ENCODE results near the gene MSL1. TPM values are rescaled to one million over a fixed set of nuclear protein-coding genes. Genes with fewer than 3 reads are reported as not detected.
A peak's percentile ranks its signal among the peaks of the same experiment; 100 is the strongest.

MSL1 gene
- total RNA-seq, 2 donors from 2014 or later = 77.0 to 81.0 TPM

- peaks cover 20% of the 10 kb centered on the region for H3K36me3 ChIP-seq
- no peaks in the 10 kb centered on the region for H3K27me3 ChIP-seq
- H3K4me1 ChIP-seq = peaks cover 40% of the 10 kb centered on the region
- H3K9ac ChIP-seq (ENCODE audit: low read depth in 2 of 2, low read length in 2 of 2) = peak overlapping the region; percentile 60 to 70
- H3K9me3 ChIP-seq = no peaks in the 10 kb centered on the region
- TF ChIP-seq CTCF (IDR thresholded peaks at IDR 0.05) = no peak
- peak overlapping the region; percentile 93 for H3K27ac ChIP-seq
- peak; percentile 89 for DNase-seq
- intact Hi-C loops (cut with DNase I) = loop anchor here (5.0 kb wide), 1 partner anchor 36 kb away; the partner anchor contains the start of gene THRA
- H3K4me3 ChIP-seq = peak overlapping the region; percentile 14
Observed at GRCh38 chr17:40097931-40098845, 23.6 kb upstream of the MSL1 start.

GRCh38 chr17:40098846-40099618 lies 22.7 kb upstream of the MSL1 start:
- H3K27me3 ChIP-seq = no peaks in the 10 kb centered on the region
- peak overlapping the region; percentile 73 for H3K4me3 ChIP-seq
- H3K36me3 ChIP-seq = peaks cover 15% of the 10 kb centered on the region
- H3K4me1 ChIP-seq = peaks cover 48% of the 10 kb centered on the region
- no peak for TF ChIP-seq CTCF (IDR thresholded peaks at IDR 0.05)
- peak; percentile 100 for DNase-seq
- peak overlapping the region; percentile 94 for H3K27ac ChIP-seq
- peak overlapping the region; percentile 95 to 100 for H3K9ac ChIP-seq (ENCODE audit: low read depth in 2 of 2, low read length in 2 of 2)
- H3K9me3 ChIP-seq = no peaks in the 10 kb centered on the region
- intact Hi-C loops (cut with DNase I) = loop anchor here (5.0 kb wide), 1 partner anchor 37 kb away; the partner anchor contains the start of gene THRA

- no peak for DNase-seq
- H3K27me3 ChIP-seq = no peaks in the 10 kb centered on the region
Observed at GRCh38 chr17:40099619-40100418, 22.0 kb upstream of the MSL1 start.

GRCh38 chr17:40100419-40100668 lies 21.4 kb upstream of the MSL1 start, which contains the start of gene NR1D1:
NR1D1 (minus strand) TSS chr17:40100589; CDS start chr17:40100094, 495 bp downstream.
- TF ChIP-seq CTCF (IDR thresholded peaks at IDR 0.05) = no peak
- peak within 1 kb of the TSS; percentile 94 for H3K27ac ChIP-seq
- peaks cover 9% of the 10 kb centered on the region for H3K36me3 ChIP-seq
- H3K9ac ChIP-seq (ENCODE audit: low read depth in 2 of 2, low read length in 2 of 2) = peak within 1 kb of the TSS; percentile 95 to 100
- no peak for DNase-seq
- peaks cover 49% of the 10 kb centered on the region for H3K4me1 ChIP-seq
- peak within 1 kb of the TSS; percentile 73 for H3K4me3 ChIP-seq
- intact Hi-C loops (cut with DNase I) = no loop called here
- no peaks in the 10 kb centered on the region for H3K27me3 ChIP-seq
- H3K9me3 ChIP-seq = no peaks in the 10 kb centered on the region

More at GRCh38 chr17:40099619-40100418, 22.0 kb upstream of the MSL1 start:
- intact Hi-C loops (cut with DNase I) = loop anchor here (5.0 kb wide), 1 partner anchor 38 kb away; the partner anchor contains the start of gene THRA
- TF ChIP-seq CTCF (IDR thresholded peaks at IDR 0.05) = no peak
- peak overlapping the region; percentile 95 to 100 for H3K9ac ChIP-seq (ENCODE audit: low read depth in 2 of 2, low read length in 2 of 2)
- no peaks in the 10 kb centered on the region for H3K9me3 ChIP-seq
- peaks cover 48% of the 10 kb centered on the region for H3K4me1 ChIP-seq
- H3K36me3 ChIP-seq = peaks cover 10% of the 10 kb centered on the region
- H3K27ac ChIP-seq = peak overlapping the region; percentile 94
- peak overlapping the region; percentile 73 for H3K4me3 ChIP-seq

Measured in colonic mucosa (tissue), 4 donors.